ENCODE measurements around the gene ACOX3. TPM values are rescaled to one million over a fixed set of nuclear protein-coding genes. Genes with fewer than 3 reads are reported as not detected.

The ACOX3 gene
- total RNA-seq, 1 donor from 2014 or later, result 74.5 TPM

- intact Hi-C loops (cut with DNase I), result no loop called here
- no peak for DNase-seq (ENCODE audit: low spot score in 2 of 2)
- Histone ChIP-seq H3K27ac (no peak overlapping the region), H3K27me3 (no peaks in the 10 kb centered on the region), H3K4me1 (no peaks in the 10 kb centered on the region), H3K4me3 (no peak overlapping the region), H3K9me3 (no peaks in the 10 kb centered on the region), H3K36me3 (peaks cover 49 to 97% of the 10 kb centered on the region in 2 donors)
- TF ChIP-seq, protein P1, sequence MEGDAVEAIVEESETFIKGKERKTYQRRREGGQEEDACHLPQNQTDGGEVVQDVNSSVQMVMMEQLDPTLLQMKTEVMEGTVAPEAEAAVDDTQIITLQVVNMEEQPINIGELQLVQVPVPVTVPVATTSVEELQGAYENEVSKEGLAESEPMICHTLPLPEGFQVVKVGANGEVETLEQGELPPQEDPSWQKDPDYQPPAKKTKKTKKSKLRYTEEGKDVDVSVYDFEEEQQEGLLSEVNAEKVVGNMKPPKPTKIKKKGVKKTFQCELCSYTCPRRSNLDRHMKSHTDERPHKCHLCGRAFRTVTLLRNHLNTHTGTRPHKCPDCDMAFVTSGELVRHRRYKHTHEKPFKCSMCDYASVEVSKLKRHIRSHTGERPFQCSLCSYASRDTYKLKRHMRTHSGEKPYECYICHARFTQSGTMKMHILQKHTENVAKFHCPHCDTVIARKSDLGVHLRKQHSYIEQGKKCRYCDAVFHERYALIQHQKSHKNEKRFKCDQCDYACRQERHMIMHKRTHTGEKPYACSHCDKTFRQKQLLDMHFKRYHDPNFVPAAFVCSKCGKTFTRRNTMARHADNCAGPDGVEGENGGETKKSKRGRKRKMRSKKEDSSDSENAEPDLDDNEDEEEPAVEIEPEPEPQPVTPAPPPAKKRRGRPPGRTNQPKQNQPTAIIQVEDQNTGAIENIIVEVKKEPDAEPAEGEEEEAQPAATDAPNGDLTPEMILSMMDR (IDR thresholded peaks at IDR 0.05), result no peak
Observed at GRCh38 chr4:8377103-8378075, 63.1 kb downstream of the ACOX3 start.

DNA sequence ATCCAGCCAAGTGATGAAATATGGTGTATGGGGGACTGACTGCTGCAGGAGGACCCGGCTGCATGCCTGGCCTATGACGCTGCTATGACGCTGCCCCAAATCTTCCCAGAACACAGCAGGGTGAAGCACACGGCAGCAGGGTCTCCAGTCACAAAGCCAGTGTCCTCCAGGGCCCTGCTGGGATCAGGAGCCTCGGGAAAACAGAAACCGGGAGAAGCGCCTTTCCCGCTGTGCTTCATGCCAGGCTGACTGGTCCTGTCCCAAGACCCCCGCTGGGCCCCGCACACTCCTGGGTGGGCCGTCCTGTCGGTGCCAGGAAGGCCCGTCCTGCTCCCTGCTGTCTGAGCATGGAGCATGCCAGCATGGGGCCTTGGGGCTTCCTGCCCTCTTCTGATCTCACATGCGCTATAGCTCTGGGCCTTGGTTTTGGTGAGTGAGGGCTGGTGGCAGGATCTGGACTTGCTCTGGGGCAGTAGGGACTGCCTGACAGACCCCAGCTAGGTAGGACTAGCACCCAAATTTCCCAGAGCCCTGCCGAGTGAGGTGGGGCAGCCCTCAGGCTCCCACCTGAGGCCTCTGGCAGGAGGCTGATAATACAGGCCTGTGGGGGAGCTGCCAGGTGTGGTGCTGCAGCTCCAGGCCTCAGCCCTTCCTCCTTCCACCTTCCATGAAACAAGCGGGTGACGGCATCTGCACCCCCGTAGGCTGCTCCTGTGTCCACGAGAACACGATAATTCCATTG is 64.0 kb downstream of the ACOX3 start:
- no peak overlapping the region for H3K4me3 ChIP-seq
- no peak for DNase-seq (ENCODE audit: low spot score in 2 of 2)
- no peaks in the 10 kb centered on the region for H3K27me3 ChIP-seq
- peaks cover 49 to 98% of the 10 kb centered on the region in 2 donors for H3K36me3 ChIP-seq
- H3K27ac ChIP-seq, result no peak overlapping the region
- intact Hi-C loops (cut with DNase I), result no loop called here
- TF ChIP-seq, protein P1 (IDR thresholded peaks at IDR 0.05), result no peak
- no peaks in the 10 kb centered on the region for H3K9me3 ChIP-seq
- H3K4me1 ChIP-seq, result no peaks in the 10 kb centered on the region

GRCh38 chr4:8374851-8375649 is 65.5 kb downstream of the ACOX3 start:
- no peak overlapping the region for H3K4me3 ChIP-seq
- H3K4me1 ChIP-seq, result no peaks in the 10 kb centered on the region
- no peaks in the 10 kb centered on the region for H3K27me3 ChIP-seq
- intact Hi-C loops (cut with DNase I), result no loop called here
- H3K9me3 ChIP-seq, result no peaks in the 10 kb centered on the region
- no peak for DNase-seq (ENCODE audit: low spot score in 2 of 2)
- TF ChIP-seq, protein P1 (IDR thresholded peaks at IDR 0.05), result no peak
- peaks cover 38 to 91% of the 10 kb centered on the region in 2 donors for H3K36me3 ChIP-seq
- no peak overlapping the region for H3K27ac ChIP-seq

DNA sequence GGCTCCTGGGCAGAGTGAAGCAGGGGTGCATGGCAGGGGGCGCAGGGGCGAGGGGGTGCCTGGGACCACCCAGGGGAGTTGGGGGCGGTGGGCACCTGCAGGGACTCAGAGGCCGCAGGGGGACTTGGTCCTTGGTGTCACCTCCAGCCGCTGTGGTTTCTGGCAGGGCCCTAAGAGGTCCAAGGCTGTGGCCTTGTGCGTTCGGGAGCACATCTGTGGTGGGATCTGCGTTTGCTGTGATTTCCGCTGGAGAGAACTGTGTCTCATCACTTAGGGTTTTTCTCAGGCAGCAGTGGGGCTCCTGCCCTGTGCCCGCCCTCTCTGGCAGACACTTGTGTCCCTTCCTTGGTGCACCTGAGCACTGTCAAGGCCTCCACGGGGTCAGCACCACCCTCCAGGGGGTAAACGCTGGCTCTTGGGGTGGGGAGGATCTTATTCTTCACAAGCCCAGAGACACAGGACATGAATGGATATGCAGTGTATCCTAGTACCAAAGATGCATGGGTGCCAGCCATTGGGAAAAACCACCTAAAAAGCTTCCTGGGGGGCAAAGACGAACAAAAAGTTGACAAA is 66.5 kb downstream of the ACOX3 start:
- Histone ChIP-seq H3K27me3 (no peaks in the 10 kb centered on the region), H3K27ac (no peak overlapping the region), H3K36me3 (peaks cover 29 to 87% of the 10 kb centered on the region in 2 donors), H3K9me3 (no peaks in the 10 kb centered on the region), H3K4me3 (no peak overlapping the region), H3K4me1 (no peaks in the 10 kb centered on the region)
- TF ChIP-seq, protein P1 (IDR thresholded peaks at IDR 0.05), result no peak
- intact Hi-C loops (cut with DNase I), result no loop called here
- no peak for DNase-seq (ENCODE audit: low spot score in 2 of 2)

Measured in ascending aorta (tissue), 2 donors.